ENCODE measurements around the gene ZNF557. TPM values are rescaled to one million over a fixed set of nuclear protein-coding genes. Genes with fewer than 3 reads are reported as not detected.

Gene ZNF557
- 29.1 TPM for total RNA-seq

DNA sequence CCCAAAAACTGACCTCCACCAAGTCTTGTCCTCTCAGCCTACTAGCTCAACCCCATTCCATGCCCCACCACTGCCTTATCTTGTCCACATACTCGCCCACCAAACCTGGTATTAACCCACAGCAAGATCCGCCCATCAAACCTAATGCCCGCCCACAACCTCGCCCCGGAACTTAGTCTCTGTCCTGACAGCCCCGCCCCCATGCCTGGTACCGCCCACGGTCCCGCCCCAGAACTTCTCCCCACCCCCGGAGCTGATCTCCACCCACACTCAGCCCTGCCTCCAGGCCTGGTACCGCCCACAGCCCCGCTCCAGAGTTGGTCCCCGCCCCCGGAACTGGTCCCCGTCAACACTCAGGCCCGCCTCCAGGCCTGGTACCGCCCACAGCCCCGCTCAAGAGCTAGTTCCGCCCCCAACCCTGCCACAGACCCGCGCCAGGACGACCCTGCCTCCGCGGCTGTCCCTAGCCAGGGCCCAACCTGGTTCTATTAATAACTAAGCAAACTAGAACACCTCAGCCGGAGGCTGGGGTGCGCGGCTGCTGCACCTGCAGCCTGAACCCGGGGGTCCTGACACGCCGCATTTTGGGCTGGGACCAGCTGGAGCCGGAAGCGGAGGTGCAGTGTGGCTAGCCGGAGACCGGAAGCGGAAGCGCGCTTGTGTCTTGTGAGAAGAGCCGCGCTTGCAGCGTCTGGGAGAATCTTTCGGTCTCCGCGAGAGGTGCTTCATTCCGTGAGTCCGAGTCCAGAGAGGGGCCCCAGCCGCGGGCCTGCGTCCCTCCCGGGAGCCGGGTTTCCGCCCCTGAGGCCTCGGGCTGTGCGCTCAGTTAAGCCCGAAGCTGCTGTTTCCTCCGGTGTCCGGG, at the start of gene ZNF557:
Gene ZNF557, plus strand, starts transcription at position 662 of the 862 bp plus-strand sequence. CDS start 5,372 bp downstream, outside the sequence.

DNA sequence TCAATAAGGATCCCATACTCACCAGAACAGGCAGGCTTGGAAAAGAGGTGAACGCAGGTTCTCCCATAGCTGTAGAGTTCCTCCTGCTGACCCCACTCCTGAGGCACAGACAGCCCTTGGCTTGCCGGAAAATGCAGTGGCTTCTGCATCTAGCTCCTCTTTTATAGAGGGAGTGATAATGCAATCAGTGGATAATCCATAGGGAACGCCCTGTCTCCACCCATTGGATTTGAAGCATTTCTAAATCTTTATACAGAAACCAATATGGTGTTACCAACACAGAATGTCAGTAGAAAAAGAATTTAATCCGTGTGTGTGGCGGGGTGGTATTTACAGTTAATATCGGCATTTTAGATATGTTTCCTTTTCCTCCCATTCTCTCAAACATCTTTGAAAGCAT, 48.2 kb upstream of the ZNF557 start, which contains the start of gene MBD3L2B:
Gene MBD3L2B, minus strand, starts transcription at position 101 of the 400 bp plus-strand sequence. Its CDS starts 34 bp downstream, at position 67.

DNA sequence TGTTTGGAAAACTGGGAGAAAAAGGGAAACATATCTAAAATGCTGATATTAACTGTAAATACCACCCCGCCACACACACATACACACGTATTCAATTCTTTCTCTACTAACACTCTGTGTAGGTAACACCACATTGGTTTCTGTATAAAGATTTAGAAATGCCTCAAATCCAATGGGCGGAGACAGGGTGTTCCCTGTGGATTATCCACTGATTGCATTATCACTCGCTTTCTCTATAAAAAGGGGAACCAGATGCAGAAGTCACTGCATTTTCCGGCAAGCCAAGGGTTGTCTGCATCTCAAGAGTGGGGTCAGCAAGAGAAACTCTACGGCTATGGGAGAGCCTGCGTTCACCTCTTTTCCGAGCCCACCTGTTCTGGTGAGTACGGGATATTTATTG, 39.2 kb upstream of the ZNF557 start, which contains the start of gene MBD3L5:
Gene MBD3L5, plus strand, starts transcription at position 301 of the 400 bp plus-strand sequence. Its CDS starts 34 bp downstream, at position 335.

DNA sequence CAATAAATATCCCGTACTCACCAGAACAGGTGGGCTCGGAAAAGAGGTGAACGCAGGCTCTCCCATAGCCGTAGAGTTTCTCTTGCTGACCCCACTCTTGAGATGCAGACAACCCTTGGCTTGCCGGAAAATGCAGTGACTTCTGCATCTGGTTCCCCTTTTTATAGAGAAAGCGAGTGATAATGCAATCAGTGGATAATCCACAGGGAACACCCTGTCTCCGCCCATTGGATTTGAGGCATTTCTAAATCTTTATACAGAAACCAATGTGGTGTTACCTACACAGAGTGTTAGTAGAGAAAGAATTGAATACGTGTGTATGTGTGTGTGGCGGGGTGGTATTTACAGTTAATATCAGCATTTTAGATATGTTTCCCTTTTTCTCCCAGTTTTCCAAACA, 29.4 kb upstream of the ZNF557 start, which contains the start of gene MBD3L4:
Gene MBD3L4, minus strand, starts transcription at position 101 of the 400 bp plus-strand sequence. Its CDS starts 35 bp downstream, at position 66.

DNA sequence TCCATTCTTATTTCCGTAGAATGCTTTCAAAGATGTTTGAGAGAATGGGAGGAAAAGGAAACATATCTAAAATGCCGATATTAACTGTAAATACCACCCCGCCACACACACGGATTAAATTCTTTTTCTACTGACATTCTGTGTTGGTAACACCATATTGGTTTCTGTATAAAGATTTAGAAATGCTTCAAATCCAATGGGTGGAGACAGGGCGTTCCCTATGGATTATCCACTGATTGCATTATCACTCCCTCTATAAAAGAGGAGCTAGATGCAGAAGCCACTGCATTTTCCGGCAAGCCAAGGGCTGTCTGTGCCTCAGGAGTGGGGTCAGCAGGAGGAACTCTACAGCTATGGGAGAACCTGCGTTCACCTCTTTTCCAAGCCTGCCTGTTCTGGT, 20.5 kb upstream of the ZNF557 start, which contains the start of gene MBD3L2:
Gene MBD3L2, plus strand, starts transcription at position 301 of the 400 bp plus-strand sequence. Its CDS starts 53 bp downstream, at position 354.

DNA sequence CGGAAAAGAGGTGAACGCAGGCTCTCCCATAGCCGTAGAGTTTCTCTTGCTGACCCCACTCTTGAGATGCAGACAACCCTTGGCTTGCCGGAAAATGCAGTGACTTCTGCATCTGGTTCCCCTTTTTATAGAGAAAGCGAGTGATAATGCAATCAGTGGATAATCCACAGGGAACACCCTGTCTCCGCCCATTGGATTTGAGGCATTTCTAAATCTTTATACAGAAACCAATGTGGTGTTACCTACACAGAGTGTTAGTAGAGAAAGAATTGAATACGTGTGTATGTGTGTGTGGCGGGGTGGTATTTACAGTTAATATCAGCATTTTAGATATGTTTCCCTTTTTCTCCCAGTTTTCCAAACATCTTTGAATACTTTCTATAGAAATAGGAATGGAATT, 10.9 kb upstream of the ZNF557 start, which contains the start of gene MBD3L3:
Gene MBD3L3, minus strand, starts transcription at position 101 of the 400 bp plus-strand sequence. Its CDS starts 71 bp downstream, at position 30.

Other genes starting within 250 kb of the ZNF557 start
- 0.23 TPM for gene ADGRE1, start 182.1 kb upstream of the ZNF557 start, total RNA-seq
- not detected for gene MBD3L2B, start 48.3 kb upstream of the ZNF557 start, total RNA-seq
- not detected for gene MBD3L5, start 39.1 kb upstream of the ZNF557 start, total RNA-seq
- gene MBD3L4, start 29.5 kb upstream of the ZNF557 start, total RNA-seq, result not detected
- gene MBD3L2, start 20.4 kb upstream of the ZNF557 start, total RNA-seq, result not detected
- gene MBD3L3, start 11.0 kb upstream of the ZNF557 start, total RNA-seq, result not detected
- gene INSR, start 224.7 kb downstream of the ZNF557 start, total RNA-seq, result 74.5 TPM